Neural progenitor cell (in vitro differentiated cells): ENCODE measurements around the gene HJV.

ENCODE experiments used
- CTCF ChIP-seq: fragments of 200-600 bp; sonication (generic); IDR thresholded peaks from 2 replicates; pipeline ENCODE4 v1.5.1; 2017; ENCODE audit warnings: antibody characterized with exemption, mild to moderate bottlenecking
- EZH2 ChIP-seq: fragments of 200-600 bp; sonication (generic); IDR thresholded peaks from 2 replicates; pipeline ENCODE4 v1.6.1; 2017; ENCODE audit warnings: antibody characterized with exemption, mild to moderate bottlenecking, moderate library complexity

- TF ChIP-seq CTCF, result no peak
- no peak for TF ChIP-seq EZH2
Measured at GRCh38 chr1:145992958-145993617, 28.4 kb downstream of the HJV start.
